Right lobe of liver (tissue), 4 donors: ENCODE results near the gene TERB1.

Experiments
- POLR2A ChIP-seq: fragments of 450-650 bp; IDR thresholded peaks from one replicate; pipeline ENCODE4 v1.6.1; 2017; ENCODE audit warnings: antibody characterized with exemption, mild to moderate bottlenecking
- TF ChIP-seq, protein P1 (sequence below), 4 donors: fragments of 200-600 bp in 3 of 4; fragments of 450-650 bp in 1 of 4; IDR thresholded peaks; one replicate each; pipeline versions ENCODE4 v1.5.1 to v1.8.0; 2016 to 2022; ENCODE audit warnings: antibody characterized with exemption in 4 of 4, mild to moderate bottlenecking in 2 of 4
- donor health status: DM: no; HTN: no; CAD: no.
- donor health status: DM: no; HTN: no; CAD: no.
- donor health status: DM: no; HTN: yes; CAD: no.

DNA sequence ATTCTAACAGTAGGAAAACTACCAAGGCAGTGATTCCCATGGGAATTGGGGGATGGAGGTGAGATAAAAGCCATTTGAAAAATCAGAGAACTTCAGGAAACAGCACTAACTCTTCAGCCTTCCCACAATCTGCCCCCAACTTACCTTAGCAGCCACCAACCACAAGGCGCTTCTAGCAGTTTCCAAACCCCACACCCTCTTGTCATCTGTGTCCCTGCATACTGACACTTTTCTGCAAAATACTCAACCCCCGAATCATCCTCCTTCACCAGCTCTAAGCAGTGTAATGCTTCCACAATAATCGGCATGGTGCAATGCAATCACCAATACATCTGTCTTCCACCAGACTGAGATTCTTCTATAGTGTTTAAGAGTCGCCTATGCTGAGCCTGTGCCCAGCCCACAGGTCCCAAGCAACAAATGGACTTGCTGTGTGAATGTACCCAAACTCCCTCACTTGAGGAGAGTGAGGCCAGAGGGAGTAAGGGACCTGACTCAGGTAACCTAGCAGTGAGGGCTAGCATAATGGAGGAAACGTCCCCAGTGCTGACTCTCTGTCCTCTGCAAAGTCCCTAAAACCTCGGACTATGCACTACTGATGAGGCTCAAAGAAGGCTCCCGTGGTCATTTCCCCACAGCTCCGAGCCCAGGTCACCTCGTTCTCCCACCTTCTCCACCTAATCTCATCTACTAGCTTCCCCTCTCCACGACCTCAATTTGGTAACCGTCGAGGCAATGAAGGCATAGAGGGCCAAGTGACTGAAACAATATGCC lies 50.9 kb downstream of the TERB1 start:
- TF ChIP-seq, protein P1, sequence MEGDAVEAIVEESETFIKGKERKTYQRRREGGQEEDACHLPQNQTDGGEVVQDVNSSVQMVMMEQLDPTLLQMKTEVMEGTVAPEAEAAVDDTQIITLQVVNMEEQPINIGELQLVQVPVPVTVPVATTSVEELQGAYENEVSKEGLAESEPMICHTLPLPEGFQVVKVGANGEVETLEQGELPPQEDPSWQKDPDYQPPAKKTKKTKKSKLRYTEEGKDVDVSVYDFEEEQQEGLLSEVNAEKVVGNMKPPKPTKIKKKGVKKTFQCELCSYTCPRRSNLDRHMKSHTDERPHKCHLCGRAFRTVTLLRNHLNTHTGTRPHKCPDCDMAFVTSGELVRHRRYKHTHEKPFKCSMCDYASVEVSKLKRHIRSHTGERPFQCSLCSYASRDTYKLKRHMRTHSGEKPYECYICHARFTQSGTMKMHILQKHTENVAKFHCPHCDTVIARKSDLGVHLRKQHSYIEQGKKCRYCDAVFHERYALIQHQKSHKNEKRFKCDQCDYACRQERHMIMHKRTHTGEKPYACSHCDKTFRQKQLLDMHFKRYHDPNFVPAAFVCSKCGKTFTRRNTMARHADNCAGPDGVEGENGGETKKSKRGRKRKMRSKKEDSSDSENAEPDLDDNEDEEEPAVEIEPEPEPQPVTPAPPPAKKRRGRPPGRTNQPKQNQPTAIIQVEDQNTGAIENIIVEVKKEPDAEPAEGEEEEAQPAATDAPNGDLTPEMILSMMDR (IDR thresholded peaks at IDR 0.05): no peak
- no peak for TF ChIP-seq POLR2A
